ENCODE data around the gene RWDD1.

The RWDD1 gene, protein sequence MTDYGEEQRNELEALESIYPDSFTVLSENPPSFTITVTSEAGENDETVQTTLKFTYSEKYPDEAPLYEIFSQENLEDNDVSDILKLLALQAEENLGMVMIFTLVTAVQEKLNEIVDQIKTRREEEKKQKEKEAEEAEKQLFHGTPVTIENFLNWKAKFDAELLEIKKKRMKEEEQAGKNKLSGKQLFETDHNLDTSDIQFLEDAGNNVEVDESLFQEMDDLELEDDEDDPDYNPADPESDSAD

DNA sequence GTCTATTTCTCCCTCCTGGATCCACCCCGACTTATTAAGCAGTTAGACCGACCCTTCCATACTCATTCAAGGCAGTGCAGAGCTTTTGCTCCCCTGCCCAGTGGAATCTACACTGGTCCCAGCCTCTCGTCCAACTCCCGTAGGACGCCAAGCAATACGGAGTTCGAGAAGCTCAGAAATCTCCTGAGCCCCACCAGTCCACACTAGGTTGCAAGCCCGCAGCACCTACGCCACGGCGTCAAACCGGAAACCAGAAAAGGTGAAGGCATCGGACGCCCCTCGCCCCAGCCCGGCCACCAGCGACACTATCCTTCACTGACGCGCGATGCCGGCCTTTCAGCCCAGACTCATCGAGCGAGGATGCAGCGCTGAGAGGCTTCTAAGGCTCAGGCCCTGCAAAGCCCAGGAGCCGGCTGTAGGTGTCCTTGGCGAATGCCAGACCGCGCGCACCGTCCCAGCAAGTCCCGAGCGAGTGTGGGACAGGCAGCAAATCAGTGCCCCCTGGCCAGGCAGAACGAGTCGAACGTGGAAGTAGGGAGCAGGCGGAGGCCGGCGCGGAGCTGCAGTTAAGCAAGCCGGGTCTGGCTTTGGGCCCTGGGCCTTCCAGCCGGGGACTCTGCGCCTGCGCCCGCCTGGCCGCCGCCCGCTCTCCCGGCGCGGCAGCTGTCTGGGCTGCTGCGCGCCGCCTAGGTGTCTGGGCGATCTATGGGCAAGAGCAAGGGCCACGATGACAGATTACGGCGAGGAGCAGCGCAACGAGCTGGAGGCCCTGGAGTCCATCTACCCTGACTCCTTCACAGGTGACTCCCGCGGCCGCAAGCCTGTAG is at the start of gene RWDD1:
Gene RWDD1 (plus strand): TSS at position 649 of the 827 bp plus-strand sequence. CDS start 79 bp downstream, at position 728.
- H3K36me3 ChIP-seq (ENCODE audit: control insufficient read depth, insufficient read depth, low read length), result no peaks in the 10 kb centered on the region
- H3K4me3 ChIP-seq (ENCODE audit: low read length), result peak within 1 kb of the TSS; percentile 97
- H3K27me3 ChIP-seq (ENCODE audit: control insufficient read depth, insufficient read depth, low read length), result no peaks in the 10 kb centered on the region
- peak within 1 kb of the TSS; percentile 94 for H3K27ac ChIP-seq (ENCODE audit: low read depth, low read length)
- peak within 1 kb of the TSS; percentile 95 for H3K9ac ChIP-seq (ENCODE audit: low read length)
- H3K4me1 ChIP-seq (ENCODE audit: control insufficient read depth, insufficient read depth, low read length), result peaks cover 6% of the 10 kb centered on the region

DNA sequence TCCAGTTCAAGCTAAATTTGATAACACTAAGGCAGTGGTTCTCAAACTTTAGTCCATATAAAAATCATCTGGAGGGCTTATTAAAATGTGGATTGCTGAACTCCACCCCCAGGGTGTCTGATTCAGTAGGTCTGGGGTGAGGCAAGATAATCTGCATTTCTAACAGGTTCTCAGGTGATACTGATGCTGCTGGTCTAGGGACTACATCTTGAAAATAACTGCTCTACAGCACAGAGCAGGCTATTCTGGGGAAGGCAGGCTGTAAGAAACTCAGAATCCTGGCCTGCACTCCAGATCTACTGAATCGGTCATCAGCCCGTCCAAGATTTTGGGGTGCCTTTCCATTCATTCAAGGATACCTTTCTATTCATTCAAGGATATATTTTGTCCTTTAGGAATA is 48.4 kb upstream of the RWDD1 start:
- no peak overlapping the region for H3K27ac ChIP-seq (ENCODE audit: low read depth, low read length)
- no peaks in the 10 kb centered on the region for H3K27me3 ChIP-seq (ENCODE audit: control insufficient read depth, insufficient read depth, low read length)
- no peak overlapping the region for H3K9ac ChIP-seq (ENCODE audit: low read length)
- no peaks in the 10 kb centered on the region for H3K4me1 ChIP-seq (ENCODE audit: control insufficient read depth, insufficient read depth, low read length)
- no peak overlapping the region for H3K4me3 ChIP-seq (ENCODE audit: low read length)
- no peaks in the 10 kb centered on the region for H3K36me3 ChIP-seq (ENCODE audit: control insufficient read depth, insufficient read depth, low read length)

DNA sequence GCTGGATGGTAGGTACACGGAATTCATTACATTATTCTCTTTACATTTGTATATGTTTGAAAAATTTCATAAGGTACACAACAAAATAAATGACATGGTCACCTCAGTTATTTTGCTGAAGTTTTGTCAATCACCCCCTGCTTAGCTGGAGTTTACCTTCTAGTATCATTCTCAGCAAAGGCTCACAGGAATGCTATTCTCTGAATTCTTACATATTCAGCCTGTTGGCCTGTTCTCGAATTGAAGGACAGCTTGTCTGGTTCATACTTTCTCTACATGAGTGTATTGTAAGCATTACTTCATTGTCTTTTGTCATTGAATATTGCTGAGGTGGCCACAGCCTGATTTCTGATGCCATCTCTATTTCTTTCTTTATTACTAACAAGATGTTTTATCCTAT is 47.1 kb upstream of the RWDD1 start:
- Histone ChIP-seq H3K27me3 (ENCODE audit: control insufficient read depth, insufficient read depth, low read length) (no peaks in the 10 kb centered on the region), H3K4me3 (ENCODE audit: low read length) (no peak overlapping the region), H3K36me3 (ENCODE audit: control insufficient read depth, insufficient read depth, low read length) (no peaks in the 10 kb centered on the region), H3K27ac (ENCODE audit: low read depth, low read length) (no peak overlapping the region), H3K4me1 (ENCODE audit: control insufficient read depth, insufficient read depth, low read length) (no peaks in the 10 kb centered on the region), H3K9ac (ENCODE audit: low read length) (no peak overlapping the region)

DNA sequence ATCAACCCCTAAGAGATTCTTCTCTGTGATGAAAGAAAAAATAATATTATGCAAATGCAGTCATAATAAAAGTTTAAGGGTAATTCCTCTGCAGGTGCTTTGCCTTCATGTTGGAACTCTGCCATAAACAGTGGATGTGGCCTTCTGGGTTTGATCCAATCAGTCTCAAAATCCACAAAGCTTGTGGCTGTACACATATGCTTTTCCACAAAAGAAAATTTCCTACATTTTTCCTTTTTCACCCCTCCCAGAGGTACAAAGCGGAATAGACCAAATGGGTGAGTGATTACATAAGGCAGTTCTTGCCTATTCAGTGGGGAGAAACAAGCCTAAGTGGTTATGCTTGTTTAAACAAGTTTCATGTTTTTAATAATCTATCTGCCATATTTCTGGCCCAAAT is 43.2 kb upstream of the RWDD1 start:
- Histone ChIP-seq H3K4me1 (ENCODE audit: control insufficient read depth, insufficient read depth, low read length) (no peaks in the 10 kb centered on the region), H3K9ac (ENCODE audit: low read length) (no peak overlapping the region), H3K27ac (ENCODE audit: low read depth, low read length) (no peak overlapping the region), H3K4me3 (ENCODE audit: low read length) (no peak overlapping the region), H3K27me3 (ENCODE audit: control insufficient read depth, insufficient read depth, low read length) (no peaks in the 10 kb centered on the region), H3K36me3 (ENCODE audit: control insufficient read depth, insufficient read depth, low read length) (no peaks in the 10 kb centered on the region)

DNA sequence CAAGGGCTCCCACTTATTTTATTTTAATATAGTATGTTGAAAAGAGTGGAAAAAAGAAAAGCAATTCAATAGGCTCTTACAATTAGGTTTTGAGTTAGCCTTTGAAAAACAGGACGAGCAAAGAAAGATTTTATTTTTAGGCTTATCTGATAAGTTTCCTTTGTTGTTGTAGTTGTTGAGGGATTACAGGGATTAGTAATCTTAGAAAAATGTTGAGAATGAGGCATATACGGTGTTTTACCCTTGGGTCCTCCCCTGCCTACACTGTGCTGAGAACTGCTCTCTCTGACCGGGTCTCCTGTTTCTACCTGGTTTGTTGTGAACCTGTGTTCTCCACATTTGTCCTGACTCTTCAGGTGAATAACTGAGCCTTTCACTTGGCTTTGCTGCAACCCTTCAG is 42.5 kb upstream of the RWDD1 start:
- no peak overlapping the region for H3K9ac ChIP-seq (ENCODE audit: low read length)
- H3K27me3 ChIP-seq (ENCODE audit: control insufficient read depth, insufficient read depth, low read length), result no peaks in the 10 kb centered on the region
- H3K4me1 ChIP-seq (ENCODE audit: control insufficient read depth, insufficient read depth, low read length), result no peaks in the 10 kb centered on the region
- no peak overlapping the region for H3K4me3 ChIP-seq (ENCODE audit: low read length)
- H3K27ac ChIP-seq (ENCODE audit: low read depth, low read length), result no peak overlapping the region
- H3K36me3 ChIP-seq (ENCODE audit: control insufficient read depth, insufficient read depth, low read length), result no peaks in the 10 kb centered on the region

DNA sequence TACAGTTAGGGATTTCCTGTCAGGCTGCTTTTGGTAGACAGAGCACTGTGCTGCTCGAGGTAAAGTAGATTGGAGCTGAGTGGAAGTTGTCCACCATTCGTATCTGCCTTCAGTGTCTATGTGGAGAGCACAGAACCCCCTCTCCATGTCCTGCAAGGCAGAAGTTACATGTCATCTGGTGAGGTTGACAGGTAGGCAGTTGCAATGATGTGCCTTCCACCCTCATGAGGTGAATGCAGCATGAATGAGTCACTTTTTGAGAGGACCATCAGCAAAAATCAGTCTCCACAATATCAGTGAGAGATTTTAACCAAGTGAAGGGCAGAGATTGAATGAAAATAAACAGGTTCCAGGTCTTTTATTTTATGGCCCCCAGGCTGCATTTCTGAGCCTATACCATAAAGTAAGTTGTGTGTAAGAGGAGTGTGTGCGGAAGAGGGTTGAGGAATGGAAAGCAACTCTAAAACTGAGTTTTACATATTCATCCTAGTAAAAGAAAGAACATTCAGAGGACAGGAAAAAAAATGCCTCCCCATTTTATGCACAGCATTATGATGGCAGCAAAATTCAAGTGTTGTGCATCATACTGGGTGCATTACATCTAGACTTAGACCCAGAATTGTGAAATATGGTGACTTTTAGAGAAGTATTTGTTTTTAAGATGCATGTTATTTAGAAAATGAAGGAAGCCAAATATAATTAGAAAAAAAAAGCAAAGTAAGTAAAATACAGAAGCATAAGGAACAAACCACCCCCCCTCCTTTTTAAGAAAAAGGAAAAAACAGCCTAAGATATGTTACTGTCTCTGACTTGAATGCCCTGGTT is 41.6 kb upstream of the RWDD1 start:
- no peak overlapping the region for H3K27ac ChIP-seq (ENCODE audit: low read depth, low read length)

DNA sequence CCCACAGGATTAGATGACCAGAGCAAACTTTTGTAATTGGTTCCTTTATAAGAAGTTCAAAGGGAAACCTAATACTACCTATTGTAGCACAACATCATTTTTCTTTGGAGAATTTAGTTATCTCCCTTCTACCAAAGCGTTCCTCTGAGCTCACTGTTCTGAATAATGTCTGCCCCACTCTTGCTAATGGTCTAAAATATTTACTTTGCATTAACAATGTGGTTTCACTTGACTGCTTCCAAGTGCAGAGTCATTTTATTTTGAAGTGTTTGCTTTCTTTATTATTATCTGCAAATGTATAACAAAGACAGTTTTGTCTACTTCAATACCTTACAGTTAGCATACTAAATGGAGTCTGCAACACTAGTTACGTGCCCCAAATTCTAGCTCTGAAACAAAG is 40.9 kb upstream of the RWDD1 start:
- H3K4me3 ChIP-seq (ENCODE audit: low read length), result no peak overlapping the region
- H3K36me3 ChIP-seq (ENCODE audit: control insufficient read depth, insufficient read depth, low read length), result no peaks in the 10 kb centered on the region
- no peaks in the 10 kb centered on the region for H3K27me3 ChIP-seq (ENCODE audit: control insufficient read depth, insufficient read depth, low read length)
- H3K4me1 ChIP-seq (ENCODE audit: control insufficient read depth, insufficient read depth, low read length), result no peaks in the 10 kb centered on the region
- no peak overlapping the region for H3K9ac ChIP-seq (ENCODE audit: low read length)
- no peak overlapping the region for H3K27ac ChIP-seq (ENCODE audit: low read depth, low read length)

More for the DNA sequence above, 41.6 kb upstream of the RWDD1 start:
- Histone ChIP-seq H3K9ac (ENCODE audit: low read length) (no peak overlapping the region), H3K4me3 (ENCODE audit: low read length) (no peak overlapping the region), H3K4me1 (ENCODE audit: control insufficient read depth, insufficient read depth, low read length) (no peaks in the 10 kb centered on the region), H3K27me3 (ENCODE audit: control insufficient read depth, insufficient read depth, low read length) (no peaks in the 10 kb centered on the region), H3K36me3 (ENCODE audit: control insufficient read depth, insufficient read depth, low read length) (no peaks in the 10 kb centered on the region)

DNA sequence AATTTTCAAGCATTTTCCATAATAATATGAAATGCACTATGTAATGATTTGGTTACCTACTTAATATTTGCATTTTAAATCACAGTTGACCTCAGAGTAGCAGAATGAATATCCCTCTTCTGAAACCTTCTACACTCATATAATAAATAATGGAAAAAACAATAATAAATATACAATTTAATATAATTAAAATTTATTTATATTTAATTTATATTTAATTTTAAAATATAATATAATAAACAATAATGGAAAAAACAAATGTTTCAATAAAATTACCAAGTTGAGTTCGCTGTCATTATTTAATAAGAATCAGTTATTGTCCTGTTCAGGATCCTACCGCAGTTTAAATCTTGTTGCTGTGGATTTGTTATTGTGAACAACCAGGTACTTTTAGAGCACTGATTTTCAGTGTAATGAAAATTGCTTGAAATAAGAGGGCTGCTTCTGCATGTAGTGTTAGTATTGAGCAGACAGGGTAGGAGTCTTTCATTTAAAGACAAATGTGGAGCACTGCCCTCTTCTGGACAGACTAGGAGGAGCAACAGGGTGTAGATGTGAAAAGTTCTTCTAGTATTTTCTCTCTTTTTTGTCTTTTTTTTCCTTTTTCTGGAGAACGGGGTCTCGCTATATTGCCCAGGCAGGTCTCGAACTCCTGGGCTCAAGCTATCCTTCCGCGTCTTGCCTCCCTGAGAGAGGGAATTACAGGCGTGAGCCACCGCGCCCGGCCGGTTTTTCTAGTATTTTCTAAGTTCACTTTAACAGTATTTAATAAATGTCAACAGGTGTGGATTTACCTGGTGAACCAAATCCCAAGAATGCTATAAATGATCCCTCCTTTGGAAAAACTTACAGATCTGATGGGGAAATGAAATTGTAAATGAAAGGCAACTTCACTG is 39.4 kb upstream of the RWDD1 start:
- H3K9ac ChIP-seq (ENCODE audit: low read length), result no peak overlapping the region
- no peak overlapping the region for H3K4me3 ChIP-seq (ENCODE audit: low read length)
- no peak overlapping the region for H3K27ac ChIP-seq (ENCODE audit: low read depth, low read length)
- no peaks in the 10 kb centered on the region for H3K4me1 ChIP-seq (ENCODE audit: control insufficient read depth, insufficient read depth, low read length)
- H3K36me3 ChIP-seq (ENCODE audit: control insufficient read depth, insufficient read depth, low read length), result no peaks in the 10 kb centered on the region
- H3K27me3 ChIP-seq (ENCODE audit: control insufficient read depth, insufficient read depth, low read length), result no peaks in the 10 kb centered on the region

DNA sequence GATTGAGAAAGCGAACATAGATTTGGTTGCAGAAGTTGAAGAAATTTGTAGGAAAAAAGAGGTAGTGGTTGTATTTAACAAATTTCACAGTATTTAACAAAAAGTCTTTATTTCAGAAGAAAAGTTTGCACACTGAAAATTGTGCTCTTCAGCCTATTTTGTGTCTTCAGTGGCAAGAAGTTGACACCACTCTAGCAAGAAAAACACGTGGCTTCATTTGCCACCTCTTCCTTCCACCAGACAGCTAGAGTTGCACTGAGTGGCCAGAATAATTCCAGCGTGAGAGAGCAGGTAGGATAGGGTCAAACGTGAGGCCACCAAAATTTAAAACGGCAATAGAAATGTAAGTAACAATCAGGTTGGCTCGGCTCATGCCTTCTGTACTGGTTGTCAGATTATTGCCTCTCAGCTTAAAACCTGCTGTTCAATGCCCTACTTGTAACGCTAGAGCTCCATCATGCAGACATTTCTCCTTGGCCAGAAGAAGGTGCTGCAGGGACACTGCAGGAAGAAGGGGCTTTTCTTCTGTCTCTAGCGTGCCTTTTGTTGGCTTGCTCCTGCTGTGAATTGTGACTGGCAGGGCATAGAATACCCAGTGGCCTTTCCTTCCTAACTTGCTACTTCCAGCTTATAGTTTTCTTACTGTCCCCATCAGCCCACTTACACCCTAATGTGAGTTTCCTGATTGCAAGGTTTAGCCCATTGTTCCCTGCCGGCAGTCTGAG is 37.9 kb upstream of the RWDD1 start:
- Histone ChIP-seq H3K9ac (ENCODE audit: low read length) (no peak overlapping the region), H3K27me3 (ENCODE audit: control insufficient read depth, insufficient read depth, low read length) (no peaks in the 10 kb centered on the region), H3K4me1 (ENCODE audit: control insufficient read depth, insufficient read depth, low read length) (no peaks in the 10 kb centered on the region), H3K4me3 (ENCODE audit: low read length) (no peak overlapping the region), H3K27ac (ENCODE audit: low read depth, low read length) (no peak overlapping the region), H3K36me3 (ENCODE audit: control insufficient read depth, insufficient read depth, low read length) (no peaks in the 10 kb centered on the region)

DNA sequence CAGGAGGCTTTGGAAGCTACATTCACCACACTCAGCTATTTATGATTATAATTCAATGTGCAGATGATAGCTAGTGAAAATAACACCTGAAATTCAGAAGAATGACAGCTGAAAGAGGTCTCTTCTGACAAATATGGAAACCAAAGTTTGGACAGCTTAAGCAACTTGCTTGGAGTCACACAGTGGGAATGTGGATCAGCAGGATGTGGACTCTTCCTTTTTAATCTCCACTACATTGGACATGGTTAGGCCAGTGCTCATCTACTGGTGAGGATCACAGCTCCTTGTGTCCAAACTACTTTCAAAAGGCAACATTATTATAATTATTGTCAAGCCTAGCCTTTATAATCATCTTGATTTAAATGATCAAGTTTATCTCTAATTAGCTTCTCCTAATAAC is 36.2 kb upstream of the RWDD1 start:
- no peak overlapping the region for H3K27ac ChIP-seq (ENCODE audit: low read depth, low read length)
- no peak overlapping the region for H3K4me3 ChIP-seq (ENCODE audit: low read length)
- H3K36me3 ChIP-seq (ENCODE audit: control insufficient read depth, insufficient read depth, low read length), result no peaks in the 10 kb centered on the region
- no peak overlapping the region for H3K9ac ChIP-seq (ENCODE audit: low read length)
- H3K4me1 ChIP-seq (ENCODE audit: control insufficient read depth, insufficient read depth, low read length), result no peaks in the 10 kb centered on the region
- no peaks in the 10 kb centered on the region for H3K27me3 ChIP-seq (ENCODE audit: control insufficient read depth, insufficient read depth, low read length)

DNA sequence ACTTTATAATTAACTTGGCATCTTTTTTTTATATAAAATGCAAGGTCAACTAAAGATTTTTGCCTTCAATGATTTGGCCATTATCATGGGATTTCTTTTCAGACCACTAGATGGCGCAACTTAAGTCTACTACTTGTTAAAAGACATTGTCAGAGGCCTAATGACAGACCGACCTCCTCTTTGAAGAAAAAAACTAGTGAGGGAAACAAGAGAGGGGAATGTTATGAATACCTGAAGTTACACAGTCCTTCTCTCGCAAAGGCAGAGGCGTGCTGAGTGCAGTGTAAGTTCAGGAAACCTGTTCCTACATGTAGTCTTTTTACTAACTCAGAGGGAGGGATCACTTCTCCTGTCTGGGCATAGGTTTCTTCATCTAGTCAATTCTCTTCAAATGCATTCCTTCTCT is 35.1 kb upstream of the RWDD1 start:
- Histone ChIP-seq H3K4me3 (ENCODE audit: low read length) (no peak overlapping the region), H3K4me1 (ENCODE audit: control insufficient read depth, insufficient read depth, low read length) (no peaks in the 10 kb centered on the region), H3K36me3 (ENCODE audit: control insufficient read depth, insufficient read depth, low read length) (no peaks in the 10 kb centered on the region), H3K27me3 (ENCODE audit: control insufficient read depth, insufficient read depth, low read length) (no peaks in the 10 kb centered on the region), H3K27ac (ENCODE audit: low read depth, low read length) (no peak overlapping the region), H3K9ac (ENCODE audit: low read length) (no peak overlapping the region)

Measured in rectal smooth muscle tissue (tissue), 1 donor.